Measurements from ENCODE around the gene TXNRD1. TPM values are rescaled to one million over a fixed set of nuclear protein-coding genes. Genes with fewer than 3 reads are reported as not detected.

Gene TXNRD1
- total and polyA plus RNA-seq, 2 of the 8 experiments (the other 6 are each of a cell fraction or from before 2014, with no cell fraction given) = 56.8 to 127 TPM

DNA sequence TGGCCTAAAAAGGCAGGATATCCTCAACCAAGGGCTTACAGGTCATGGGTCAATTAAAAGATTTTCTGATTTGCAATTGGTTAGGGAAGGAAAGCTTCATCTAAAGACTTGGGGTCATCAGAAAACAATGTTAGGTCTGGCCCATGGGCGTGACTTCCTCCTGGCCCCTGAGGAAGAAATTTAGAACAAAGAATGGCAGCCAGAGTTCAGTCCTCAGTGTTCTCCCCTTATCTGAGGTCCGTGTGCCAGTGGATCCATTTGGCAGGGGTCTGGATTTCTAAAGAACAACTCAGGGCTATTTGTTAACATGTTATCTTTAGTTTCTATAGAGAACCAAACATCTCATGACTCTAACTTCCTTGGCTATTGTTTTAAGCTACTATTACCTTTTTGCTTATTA, 49.8 kb upstream of the TXNRD1 start:
- Histone ChIP-seq H2AK5ac (ENCODE audit: low read depth, low read length) (no peak overlapping the region), H2BK15ac (ENCODE audit: low read length) (no peak overlapping the region), H3K27me3 (replicated peaks in 1 of 4; ENCODE audit: control insufficient read depth in 3 of 4, extremely low read depth in 1 of 4, insufficient read depth in 3 of 4, low read length in 3 of 4) (no peaks in the 10 kb centered on the region), H3K56ac (replicated peaks; ENCODE audit: insufficient read length, low read depth, low read length) (no peak overlapping the region), H3K36me3 (ENCODE audit: control insufficient read depth in 2 of 4, insufficient read depth in 4 of 4, low read length in 3 of 4) (no peaks in the 10 kb centered on the region; a peak in 1 of 8 replicates), H3K18ac (ENCODE audit: extremely low read depth, low read length) (no peak overlapping the region), H3K4me3 (ENCODE audit: extremely low read depth in 1 of 4, insufficient read depth in 2 of 4, low read depth in 3 of 4, low read length in 4 of 4) (no peak overlapping the region), H2BK20ac (ENCODE audit: low read length) (no peak overlapping the region), H3K23me2 (ENCODE audit: low read depth, low read length) (no peaks in the 10 kb centered on the region), H3K9ac (replicated peaks in 1 of 4; ENCODE audit: extremely low read depth in 1 of 4, low read depth in 3 of 4, low read length in 3 of 4) (no peak overlapping the region), H3K23ac (ENCODE audit: insufficient read length) (no peak overlapping the region), H3K4ac (replicated peaks; ENCODE audit: insufficient read length, low read depth, low read length) (no peak overlapping the region), H2BK12ac (ENCODE audit: low read depth, low read length) (no peak overlapping the region), H2BK120ac (replicated peaks; ENCODE audit: low read depth, low read length) (no peak overlapping the region), H3K79me2 (ENCODE audit: control insufficient read depth in 1 of 2, insufficient read depth in 2 of 2, low read length in 2 of 2) (no peaks in the 10 kb centered on the region), H4K5ac (ENCODE audit: insufficient read length, low read depth, low read length) (no peak overlapping the region), H3K9me3 (ENCODE audit: insufficient read depth in 2 of 2, low read depth in 1 of 2, low read length in 1 of 2) (no peaks in the 10 kb centered on the region), H4K20me1 (replicated peaks in 1 of 2; ENCODE audit: control insufficient read depth in 1 of 2, insufficient read depth in 2 of 2, low read length in 2 of 2) (no peaks in the 10 kb centered on the region), H3K79me1 (ENCODE audit: low read depth, low read length) (no peaks in the 10 kb centered on the region), H3K27ac (ENCODE audit: low read depth, low read length) (no peak overlapping the region), H4K91ac (replicated peaks; ENCODE audit: insufficient read length, low read length) (no peak overlapping the region), H2AFZ (ENCODE audit: low read length) (no peak overlapping the region), H3K14ac (ENCODE audit: insufficient read length) (no peak overlapping the region), H3K4me1 (replicated peaks in 1 of 4; ENCODE audit: control insufficient read depth in 3 of 4, insufficient read depth in 4 of 4, low read length in 3 of 4) (no peaks in the 10 kb centered on the region), H4K8ac (ENCODE audit: extremely low read depth, insufficient read depth, low read length) (no peak overlapping the region), H3K4me2 (ENCODE audit: insufficient read depth in 1 of 2, low read depth in 2 of 2, low read length in 2 of 2) (no peak overlapping the region), H2BK5ac (ENCODE audit: low read depth, low read length) (no peak overlapping the region)
- ChIA-PET CTCF (ENCODE audit: partially characterized antibody) (interaction anchor here (1.2 kb wide), 1 partner anchor 12 kb away, joined by 4 read pairs; no protein-coding TSS in a partner anchor), POLR2A (ENCODE audit: partially characterized antibody) (no interaction called here)
- DNase-seq (ENCODE audit: low read depth in 1 of 2, low spot score in 2 of 2) (no peak), FAIRE-seq (no peak)
- WGBS, 2 experiments (ENCODE audit: extremely low coverage in 1 of 2, insufficient coverage in 1 of 2, insufficient read length in 1 of 2, insufficient replicate concordance in 2 of 2, low coverage in 1 of 2, low lambda C conversion rate in 2 of 2, missing lambda C conversion rate in 1 of 2) = 83% methylated on average over 2 of the region's 2 CpGs; no CpG with 5 or more reads in 1 of the 2 experiments
- TF ChIP-seq BACH1 (IDR thresholded peaks at IDR 0.05; ENCODE audit: low read length) (no peak), SIN3A (conservative IDR thresholded peaks at IDR 0.05 in 1 of 2, IDR thresholded peaks at IDR 0.05 in 1 of 2; ENCODE audit: low read depth in 1 of 2, low read length in 2 of 2) (no peak), MAFK (IDR thresholded peaks at IDR 0.05; ENCODE audit: low read depth, low read length) (no peak), SP4 (IDR thresholded peaks at IDR 0.05; ENCODE audit: low read length) (no peak), HDAC2 (IDR thresholded peaks at IDR 0.05; ENCODE audit: borderline replicate concordance in 1 of 2, low read depth in 2 of 2, low read length in 2 of 2) (no peak), YY1 (IDR thresholded peaks at IDR 0.05; ENCODE audit: low read depth, low read length) (no peak), KDM4A (IDR thresholded peaks at IDR 0.05; ENCODE audit: low read depth, low read length, severe bottlenecking) (no peak), KDM1A (IDR thresholded peaks at IDR 0.05; ENCODE audit: borderline replicate concordance, low read length) (no peak), SRF (IDR thresholded peaks at IDR 0.05; ENCODE audit: low read depth, low read length) (no peak), JUN (IDR thresholded peaks at IDR 0.05; ENCODE audit: low read depth, low read length) (no peak), PHF8 (conservative IDR thresholded peaks at IDR 0.05; ENCODE audit: low read depth, low read length) (no peak)
- TF ChIP-seq, protein P1, sequence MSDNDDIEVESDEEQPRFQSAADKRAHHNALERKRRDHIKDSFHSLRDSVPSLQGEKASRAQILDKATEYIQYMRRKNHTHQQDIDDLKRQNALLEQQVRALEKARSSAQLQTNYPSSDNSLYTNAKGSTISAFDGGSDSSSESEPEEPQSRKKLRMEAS (IDR thresholded peaks at IDR 0.05) = no peak
- TF ChIP-seq, protein P2, sequence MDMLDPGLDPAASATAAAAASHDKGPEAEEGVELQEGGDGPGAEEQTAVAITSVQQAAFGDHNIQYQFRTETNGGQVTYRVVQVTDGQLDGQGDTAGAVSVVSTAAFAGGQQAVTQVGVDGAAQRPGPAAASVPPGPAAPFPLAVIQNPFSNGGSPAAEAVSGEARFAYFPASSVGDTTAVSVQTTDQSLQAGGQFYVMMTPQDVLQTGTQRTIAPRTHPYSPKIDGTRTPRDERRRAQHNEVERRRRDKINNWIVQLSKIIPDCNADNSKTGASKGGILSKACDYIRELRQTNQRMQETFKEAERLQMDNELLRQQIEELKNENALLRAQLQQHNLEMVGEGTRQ (IDR thresholded peaks at IDR 0.05; ENCODE audit: low read length) = no peak

All from H1 (cell line).